Stimulated activated CD4-positive, alpha-beta T cell treated with anti-CD3 and anti-CD28 coated beads, Interleukin-15, amount 100 ng/mL, for 24 hours (primary cell): ENCODE measurements around the gene WNT3A.

Experiments
- DNase-seq: peaks from one replicate; pipeline ENCODE4 v3.0.0-alpha.2; 2020

The WNT3A gene

GRCh38 chr1:228088586-228089498 lies 82.0 kb downstream of the WNT3A start:
- DNase-seq = no peak

- no peak for DNase-seq
Observed at GRCh38 chr1:228089519-228090380, 83.0 kb downstream of the WNT3A start.

- no peak for DNase-seq
Observed at GRCh38 chr1:228090613-228091081, 83.8 kb downstream of the WNT3A start.

GRCh38 chr1:228091084-228091483 lies 84.3 kb downstream of the WNT3A start:
- no peak for DNase-seq

GRCh38 chr1:228092342-228093049 lies 85.7 kb downstream of the WNT3A start:
- no peak for DNase-seq

- DNase-seq = no peak
Observed at GRCh38 chr1:228093050-228093906, 86.5 kb downstream of the WNT3A start.

GRCh38 chr1:228094432-228095016 lies 87.7 kb downstream of the WNT3A start:
- DNase-seq = no peak

GRCh38 chr1:228095161-228095560 lies 88.4 kb downstream of the WNT3A start:
- DNase-seq = no peak

GRCh38 chr1:228095938-228096337 lies 89.1 kb downstream of the WNT3A start:
- no peak for DNase-seq

GRCh38 chr1:228096416-228097332 lies 89.9 kb downstream of the WNT3A start:
- DNase-seq = no peak

GRCh38 chr1:228097333-228098081 lies 90.7 kb downstream of the WNT3A start:
- DNase-seq = no peak

GRCh38 chr1:228098323-228098931 lies 91.6 kb downstream of the WNT3A start:
- no peak for DNase-seq

GRCh38 chr1:228099331-228099732 lies 92.5 kb downstream of the WNT3A start:
- DNase-seq = no peak

GRCh38 chr1:228100822-228101613 lies 94.2 kb downstream of the WNT3A start:
- DNase-seq = no peak

- DNase-seq = peak; percentile 27
Observed at GRCh38 chr1:228101614-228101993, 94.8 kb downstream of the WNT3A start.

- DNase-seq = peak; percentile 73
Observed at GRCh38 chr1:228101994-228102790, 95.4 kb downstream of the WNT3A start.
